Mucosa of descending colon (tissue), 3 donors: ENCODE results near the gene KRTAP12-4. TPM values are rescaled to one million over a fixed set of nuclear protein-coding genes. Genes with fewer than 3 reads are reported as not detected.
"Not testable (repeated sequence)": the region's sequence is repeated elsewhere in the genome, so short reads cannot be mapped to it uniquely, and the experiment has no call there.

Experiments
- ATAC-seq: fragments of 200-7000 bp; cut with Tn5 transposase; one replicate; pipeline ENCODE4 v1.9.1; 2020; ENCODE audit warnings: mild to moderate bottlenecking, moderate library complexity
- DNase-seq, 3 donors: peaks; one replicate each; pipeline ENCODE4 v3.0.0-alpha.2; 2020
- H3K36me3 ChIP-seq: fragments of 200-600 bp; one replicate; pipeline ENCODE4 v1.8.0; 2021; ENCODE audit warnings: low read depth, mild to moderate bottlenecking
- H3K4me1 ChIP-seq: fragments of 200-600 bp; one replicate; pipeline ENCODE4 v1.8.0; 2021; ENCODE audit warnings: low read depth, mild to moderate bottlenecking
- H3K4me3 ChIP-seq: fragments of 200-600 bp; one replicate; pipeline ENCODE4 v1.8.0; 2021; ENCODE audit warnings: mild to moderate bottlenecking
- H3K9me3 ChIP-seq: fragments of 200-600 bp; one replicate; pipeline ENCODE4 v1.8.0; 2021; ENCODE audit warnings: mild to moderate bottlenecking
- intact Hi-C, 2 donors: fragments of 100-400 bp; cut with DNase I in 1 of 2; cut with micrococcal nuclease in 1 of 2; formaldehyde crosslinking; loops; one replicate each; pipeline versions ENCODE4 v1.11.0 to v1.11.1; 2022; cut with DNase I, micrococcal nuclease
- total RNA-seq, 3 donors: library from RNA; stranded (reverse); fragmentation: NEBNext Ultra II Directional in 2 of 3; extraction: Animal tissue kit (Norgen Biotek cat#: 25700) in 2 of 3; gene quantifications; one replicate each; pipeline versions ENCODE4 v1.2.1 to v1.2.4, GENCODE V29; 2021 to 2023
- TF ChIP-seq, protein P1 (sequence below): fragments of 200-600 bp; IDR thresholded peaks from one replicate; pipeline ENCODE4 v1.8.0; 2022; ENCODE audit warnings: antibody characterized with exemption, mild to moderate bottlenecking
- donor health status: DM: no; HTN: no; CAD: no; lungs with moderate emphysema.
- donor health status: DM: no; HTN: no; CAD: no.
- donor health status: DM: no; HTN: yes; CAD: no.

Gene KRTAP12-4
- total RNA-seq, 3 donors from 2014 or later, result not detected

- H3K9me3 ChIP-seq, result peaks cover 11% of the 10 kb centered on the region
- TF ChIP-seq, protein P1, sequence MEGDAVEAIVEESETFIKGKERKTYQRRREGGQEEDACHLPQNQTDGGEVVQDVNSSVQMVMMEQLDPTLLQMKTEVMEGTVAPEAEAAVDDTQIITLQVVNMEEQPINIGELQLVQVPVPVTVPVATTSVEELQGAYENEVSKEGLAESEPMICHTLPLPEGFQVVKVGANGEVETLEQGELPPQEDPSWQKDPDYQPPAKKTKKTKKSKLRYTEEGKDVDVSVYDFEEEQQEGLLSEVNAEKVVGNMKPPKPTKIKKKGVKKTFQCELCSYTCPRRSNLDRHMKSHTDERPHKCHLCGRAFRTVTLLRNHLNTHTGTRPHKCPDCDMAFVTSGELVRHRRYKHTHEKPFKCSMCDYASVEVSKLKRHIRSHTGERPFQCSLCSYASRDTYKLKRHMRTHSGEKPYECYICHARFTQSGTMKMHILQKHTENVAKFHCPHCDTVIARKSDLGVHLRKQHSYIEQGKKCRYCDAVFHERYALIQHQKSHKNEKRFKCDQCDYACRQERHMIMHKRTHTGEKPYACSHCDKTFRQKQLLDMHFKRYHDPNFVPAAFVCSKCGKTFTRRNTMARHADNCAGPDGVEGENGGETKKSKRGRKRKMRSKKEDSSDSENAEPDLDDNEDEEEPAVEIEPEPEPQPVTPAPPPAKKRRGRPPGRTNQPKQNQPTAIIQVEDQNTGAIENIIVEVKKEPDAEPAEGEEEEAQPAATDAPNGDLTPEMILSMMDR, result no peak
- ATAC-seq, result no peak
Observed at GRCh38 chr21:44636209-44637017, 18.0 kb downstream of the KRTAP12-4 start.

DNA sequence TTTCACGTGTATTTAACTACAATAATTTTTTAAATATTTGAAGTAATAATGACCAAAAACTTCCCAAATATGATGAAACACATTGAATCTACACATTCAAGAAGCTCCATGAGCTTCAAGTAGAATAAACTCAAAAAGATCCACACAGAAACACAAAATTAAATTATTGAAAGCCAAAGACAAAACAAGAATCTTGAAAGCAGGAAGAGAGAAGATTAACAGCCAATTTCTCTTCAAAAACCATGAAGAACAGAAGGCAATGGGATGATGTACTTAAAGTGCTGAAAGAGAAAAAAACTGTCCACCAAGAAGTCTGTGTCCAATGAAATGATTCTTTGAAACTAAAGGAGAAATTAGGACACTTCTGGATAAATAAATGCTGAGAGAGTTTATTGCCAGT is 22.4 kb downstream of the KRTAP12-4 start:
- DNase-seq, result no peak
- Histone ChIP-seq H3K36me3 (no peaks in the 10 kb centered on the region), H3K4me3 (no peak overlapping the region), H3K4me1 (no peaks in the 10 kb centered on the region), H3K9me3 (peaks cover 13% of the 10 kb centered on the region)
- ATAC-seq, result no peak
- intact Hi-C loops, result no loop called here
- TF ChIP-seq, protein P1, result no peak

More at GRCh38 chr21:44636209-44637017, 18.0 kb downstream of the KRTAP12-4 start:
- H3K4me3 ChIP-seq, result no peak overlapping the region
- intact Hi-C loops, result no loop called here
- no peak for DNase-seq
- H3K36me3 ChIP-seq, result no peaks in the 10 kb centered on the region
- H3K4me1 ChIP-seq, result no peaks in the 10 kb centered on the region

DNA sequence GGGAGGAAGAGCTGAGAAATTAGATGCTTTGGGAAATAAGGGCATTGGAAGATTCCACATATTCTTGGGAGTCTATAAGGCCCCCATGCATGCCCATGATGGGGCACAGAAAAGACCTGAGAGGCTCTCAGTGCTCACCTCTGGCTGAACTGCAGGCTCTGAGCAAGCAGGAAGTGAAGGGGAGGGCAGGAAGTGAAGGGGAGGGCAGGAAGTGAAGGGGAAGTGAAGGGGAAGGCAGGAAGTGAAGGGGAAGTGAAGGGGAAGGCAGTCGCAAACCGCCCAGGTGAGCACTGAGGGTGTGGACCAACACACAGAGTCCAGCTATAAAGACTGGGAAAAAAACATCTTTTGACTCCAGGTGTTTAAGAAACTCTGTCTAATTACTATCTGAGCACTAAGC is 24.0 kb downstream of the KRTAP12-4 start:
- no peak for ATAC-seq
- Histone ChIP-seq H3K4me3 (no peak overlapping the region), H3K9me3 (peaks cover 13% of the 10 kb centered on the region), H3K36me3 (no peaks in the 10 kb centered on the region), H3K4me1 (no peaks in the 10 kb centered on the region)
- DNase-seq, result no peak
- TF ChIP-seq, protein P1, result no peak
- intact Hi-C loops, result no loop called here

GRCh38 chr21:44628707-44629391 is 25.6 kb downstream of the KRTAP12-4 start:
- peaks cover 18% of the 10 kb centered on the region for H3K9me3 ChIP-seq
- no peak for ATAC-seq
- TF ChIP-seq, protein P1, result no peak
- H3K36me3 ChIP-seq, result no peaks in the 10 kb centered on the region
- no peaks in the 10 kb centered on the region for H3K4me1 ChIP-seq
- intact Hi-C loops, result no loop called here
- DNase-seq, result no peak
- H3K4me3 ChIP-seq, result no peak overlapping the region

DNA sequence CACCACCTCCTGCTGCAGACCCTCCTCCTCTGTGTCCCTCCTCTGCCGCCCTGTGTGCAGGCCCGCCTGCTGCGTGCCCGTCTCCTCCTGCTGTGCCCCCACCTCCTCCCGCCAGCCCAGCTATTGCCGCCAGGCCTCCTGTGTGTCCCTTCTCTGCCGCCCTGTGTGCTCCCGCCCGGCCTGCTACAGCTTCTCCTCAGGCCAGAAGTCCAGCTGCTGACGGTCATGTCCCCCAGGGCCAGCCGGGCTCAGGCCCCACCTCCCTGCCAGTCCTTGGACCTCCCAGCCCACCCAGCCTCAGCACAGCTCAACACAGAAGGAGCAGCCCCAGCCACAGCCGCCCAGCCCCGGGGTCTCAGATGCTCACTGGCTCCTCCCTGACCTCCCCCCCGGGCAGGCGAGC is 26.6 kb downstream of the KRTAP12-4 start:
- H3K36me3 ChIP-seq, intact Hi-C loops, DNase-seq, ATAC-seq, H3K4me1 ChIP-seq, H3K4me3 ChIP-seq: not testable (repeated sequence)
- peaks cover 22% of the 10 kb centered on the region for H3K9me3 ChIP-seq

DNA sequence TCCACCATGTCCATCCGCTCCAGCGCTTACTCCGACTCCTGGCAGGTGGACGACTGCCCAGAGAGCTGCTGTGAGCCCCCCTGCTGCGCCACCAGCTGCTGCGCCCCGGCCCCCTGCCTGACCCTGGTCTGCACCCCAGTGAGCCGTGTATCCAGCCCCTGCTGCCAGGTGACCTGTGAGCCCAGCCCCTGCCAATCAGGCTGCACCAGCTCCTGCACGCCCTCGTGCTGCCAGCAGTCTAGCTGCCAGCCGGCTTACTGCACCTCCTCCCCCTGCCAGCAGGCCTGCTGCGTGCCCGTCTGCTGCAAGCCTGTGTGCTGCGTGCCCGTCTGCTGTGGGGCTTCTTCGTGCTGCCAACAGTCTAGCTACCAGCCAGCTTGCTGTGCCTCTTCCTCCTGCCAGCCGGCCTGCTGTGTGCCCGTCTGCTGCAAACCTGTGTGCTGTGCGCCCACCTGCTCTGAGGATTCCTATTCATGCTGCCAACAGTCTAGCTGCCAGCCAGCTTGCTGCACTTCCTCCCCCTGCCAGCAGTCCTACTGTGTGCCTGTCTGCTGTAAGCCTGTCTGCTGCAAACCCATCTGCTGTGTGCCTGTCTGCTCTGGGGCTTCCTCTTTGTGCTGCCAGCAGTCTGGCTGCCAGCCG is 27.2 kb downstream of the KRTAP12-4 start:
- H3K9me3 ChIP-seq, result peaks cover 24% of the 10 kb centered on the region
- H3K36me3 ChIP-seq, ATAC-seq, H3K4me3 ChIP-seq, DNase-seq, H3K4me1 ChIP-seq, intact Hi-C loops: not testable (repeated sequence)
